Ovary (tissue), 3 donors: ENCODE data around the gene IL1R1.

Source experiments
- EP300 ChIP-seq: sonication (generic); formaldehyde crosslinking; IDR thresholded peaks from one replicate; pipeline ENCODE4 v1.6.1; 2017; ENCODE audit warnings: antibody characterized with exemption
- POLR2A ChIP-seq: fragments of 450-650 bp; IDR thresholded peaks from one replicate; pipeline ENCODE4 v1.6.1; 2017; ENCODE audit warnings: antibody characterized with exemption, mild to moderate bottlenecking, moderate library complexity
- TF ChIP-seq, protein P1 (sequence below), 3 donors: fragments of 450-650 bp in 2 of 3; fragments of 200-600 bp in 1 of 3; IDR thresholded peaks; one replicate each; pipeline versions ENCODE4 v1.5.1 to v1.8.0; 2016 to 2022; ENCODE audit warnings: antibody characterized with exemption in 3 of 3, mild to moderate bottlenecking in 1 of 3
- donor health status: DM: no; HTN: no; CAD: no.

DNA sequence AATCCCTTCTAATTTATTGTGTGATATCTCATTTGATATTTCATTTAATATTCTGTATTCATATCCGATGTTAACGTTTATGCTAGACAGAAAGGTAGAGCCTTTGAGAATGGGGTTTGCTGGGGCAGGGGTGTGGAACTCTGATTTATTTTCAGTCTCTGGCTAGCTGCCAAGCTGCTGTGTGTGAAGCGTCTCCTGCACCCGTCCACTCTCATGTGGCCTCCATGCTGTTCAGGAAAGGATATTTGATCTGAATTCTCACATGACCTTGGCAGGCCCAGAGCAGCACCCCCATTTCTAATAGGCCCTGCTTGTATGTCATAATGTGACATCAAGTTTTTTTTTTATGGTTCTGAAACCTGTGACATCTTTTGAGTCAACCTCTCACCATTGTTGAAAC is 1.6 kb downstream of the IL1R1 start:
- TF ChIP-seq, protein P1, sequence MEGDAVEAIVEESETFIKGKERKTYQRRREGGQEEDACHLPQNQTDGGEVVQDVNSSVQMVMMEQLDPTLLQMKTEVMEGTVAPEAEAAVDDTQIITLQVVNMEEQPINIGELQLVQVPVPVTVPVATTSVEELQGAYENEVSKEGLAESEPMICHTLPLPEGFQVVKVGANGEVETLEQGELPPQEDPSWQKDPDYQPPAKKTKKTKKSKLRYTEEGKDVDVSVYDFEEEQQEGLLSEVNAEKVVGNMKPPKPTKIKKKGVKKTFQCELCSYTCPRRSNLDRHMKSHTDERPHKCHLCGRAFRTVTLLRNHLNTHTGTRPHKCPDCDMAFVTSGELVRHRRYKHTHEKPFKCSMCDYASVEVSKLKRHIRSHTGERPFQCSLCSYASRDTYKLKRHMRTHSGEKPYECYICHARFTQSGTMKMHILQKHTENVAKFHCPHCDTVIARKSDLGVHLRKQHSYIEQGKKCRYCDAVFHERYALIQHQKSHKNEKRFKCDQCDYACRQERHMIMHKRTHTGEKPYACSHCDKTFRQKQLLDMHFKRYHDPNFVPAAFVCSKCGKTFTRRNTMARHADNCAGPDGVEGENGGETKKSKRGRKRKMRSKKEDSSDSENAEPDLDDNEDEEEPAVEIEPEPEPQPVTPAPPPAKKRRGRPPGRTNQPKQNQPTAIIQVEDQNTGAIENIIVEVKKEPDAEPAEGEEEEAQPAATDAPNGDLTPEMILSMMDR (IDR thresholded peaks at IDR 0.05) = no peak
- TF ChIP-seq POLR2A (no peak), EP300 (no peak)
